DOHH2 (cell line): Measurements from ENCODE around the gene KRTAP10-5.

Experiments
- EZH2phosphoT487 ChIP-seq: fragments of 200-600 bp; sonication (generic); IDR thresholded peaks from 2 replicates; pipeline ENCODE4 v1.6.1; 2017; ENCODE audit warnings: borderline replicate concordance, mild to moderate bottlenecking, antibody characterized with exemption, low read length, moderate library complexity, mixed read lengths
- TF ChIP-seq, protein P1 (sequence below): fragments of 200-600 bp; sonication (generic); IDR thresholded peaks from one replicate; pipeline ENCODE4 v1.5.1; 2014; ENCODE audit warnings: antibody characterized with exemption, mild to moderate bottlenecking, low read depth, low read length; ENCODE audit not compliant: poor library complexity, severe bottlenecking

- TF ChIP-seq, protein P1, sequence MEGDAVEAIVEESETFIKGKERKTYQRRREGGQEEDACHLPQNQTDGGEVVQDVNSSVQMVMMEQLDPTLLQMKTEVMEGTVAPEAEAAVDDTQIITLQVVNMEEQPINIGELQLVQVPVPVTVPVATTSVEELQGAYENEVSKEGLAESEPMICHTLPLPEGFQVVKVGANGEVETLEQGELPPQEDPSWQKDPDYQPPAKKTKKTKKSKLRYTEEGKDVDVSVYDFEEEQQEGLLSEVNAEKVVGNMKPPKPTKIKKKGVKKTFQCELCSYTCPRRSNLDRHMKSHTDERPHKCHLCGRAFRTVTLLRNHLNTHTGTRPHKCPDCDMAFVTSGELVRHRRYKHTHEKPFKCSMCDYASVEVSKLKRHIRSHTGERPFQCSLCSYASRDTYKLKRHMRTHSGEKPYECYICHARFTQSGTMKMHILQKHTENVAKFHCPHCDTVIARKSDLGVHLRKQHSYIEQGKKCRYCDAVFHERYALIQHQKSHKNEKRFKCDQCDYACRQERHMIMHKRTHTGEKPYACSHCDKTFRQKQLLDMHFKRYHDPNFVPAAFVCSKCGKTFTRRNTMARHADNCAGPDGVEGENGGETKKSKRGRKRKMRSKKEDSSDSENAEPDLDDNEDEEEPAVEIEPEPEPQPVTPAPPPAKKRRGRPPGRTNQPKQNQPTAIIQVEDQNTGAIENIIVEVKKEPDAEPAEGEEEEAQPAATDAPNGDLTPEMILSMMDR: no peak
- TF ChIP-seq EZH2phosphoT487: no peak
Observed at GRCh38 chr21:44612669-44613229, 32.3 kb upstream of the KRTAP10-5 start.
